ENCODE measurements around the gene LAMC3. TPM values are rescaled to one million over a fixed set of nuclear protein-coding genes. Genes with fewer than 3 reads are reported as not detected.

LAMC3 gene
- polyA plus RNA-seq, 1 donor = 1.9 TPM

- no peak for DNase-seq (ENCODE audit: low read depth)
Observed at GRCh38 chr9:131045300-131046092, 36.5 kb downstream of the LAMC3 start.

DNA sequence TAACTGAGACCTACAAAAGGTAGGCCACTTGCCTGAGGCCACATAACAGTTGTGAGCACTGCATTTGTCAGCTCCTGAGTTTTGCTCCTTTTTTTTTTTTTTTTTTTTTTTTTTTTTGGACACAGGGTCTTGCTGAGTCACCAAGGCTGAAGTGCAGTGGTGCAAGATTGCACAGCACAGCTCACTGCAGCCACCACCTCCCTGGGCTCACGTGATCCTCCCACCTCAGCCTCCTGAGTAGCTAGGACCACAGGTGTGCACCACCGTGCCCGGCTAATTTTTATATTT is 37.1 kb downstream of the LAMC3 start:
- DNase-seq (ENCODE audit: low read depth) = no peak

DNA sequence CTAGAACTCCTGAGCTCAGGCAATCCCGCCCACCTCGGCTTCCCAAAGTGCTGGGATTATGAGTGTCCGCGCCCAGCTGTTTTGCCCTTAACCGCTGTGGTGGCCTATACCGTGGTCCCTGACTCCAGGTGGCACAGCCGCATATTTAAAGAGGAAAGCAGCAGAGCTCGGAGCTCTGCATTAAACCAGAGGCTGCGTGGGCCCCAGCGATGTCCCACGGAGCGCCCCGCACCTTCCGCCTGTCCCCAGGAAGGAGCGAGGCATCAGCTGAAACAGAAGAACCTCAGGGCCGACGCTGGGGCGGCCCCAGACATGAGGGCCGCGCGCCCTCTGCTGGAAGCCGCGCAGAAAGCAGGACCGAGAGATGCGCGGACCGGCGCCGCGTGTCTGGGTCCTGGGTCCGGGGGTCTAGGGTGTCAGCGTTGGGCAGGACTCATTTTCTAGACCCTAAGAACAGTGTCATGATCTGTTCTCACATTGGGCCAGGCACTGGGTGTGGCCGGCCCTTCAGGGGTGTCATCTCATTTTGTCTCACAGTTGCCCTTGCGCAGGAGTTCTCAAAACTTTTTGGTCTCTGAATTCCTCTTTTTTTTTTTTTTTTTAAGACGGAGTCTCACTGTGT is 37.7 kb downstream of the LAMC3 start:
- no peak for DNase-seq (ENCODE audit: low read depth)

DNA sequence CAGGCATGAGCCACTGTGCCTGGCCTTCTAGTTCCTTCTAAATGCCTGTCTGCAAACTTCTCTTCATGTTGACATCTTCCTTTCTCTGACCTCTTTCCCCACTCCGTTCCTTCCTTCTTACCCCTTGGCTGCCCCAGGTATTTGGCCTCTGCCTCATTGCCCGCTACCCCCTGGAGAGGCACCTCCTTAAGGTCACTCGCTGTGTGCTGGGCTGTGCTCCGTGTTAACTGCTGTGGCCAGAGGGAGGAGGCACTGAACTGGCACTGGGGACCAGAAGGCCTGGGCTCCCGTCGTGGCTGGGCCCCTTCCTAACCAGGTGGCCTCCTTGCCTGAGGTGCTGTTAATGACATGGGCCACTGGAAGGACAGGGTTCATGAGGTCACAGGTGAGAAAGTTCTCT is 39.4 kb downstream of the LAMC3 start:
- no peak for DNase-seq (ENCODE audit: low read depth)

GRCh38 chr9:131048820-131049219 is 39.8 kb downstream of the LAMC3 start:
- DNase-seq (ENCODE audit: low read depth) = no peak

- DNase-seq (ENCODE audit: low read depth) = no peak
Observed at GRCh38 chr9:131049829-131050715, 41.1 kb downstream of the LAMC3 start.

GRCh38 chr9:131050831-131051230 is 41.9 kb downstream of the LAMC3 start:
- DNase-seq (ENCODE audit: low read depth) = no peak

DNA sequence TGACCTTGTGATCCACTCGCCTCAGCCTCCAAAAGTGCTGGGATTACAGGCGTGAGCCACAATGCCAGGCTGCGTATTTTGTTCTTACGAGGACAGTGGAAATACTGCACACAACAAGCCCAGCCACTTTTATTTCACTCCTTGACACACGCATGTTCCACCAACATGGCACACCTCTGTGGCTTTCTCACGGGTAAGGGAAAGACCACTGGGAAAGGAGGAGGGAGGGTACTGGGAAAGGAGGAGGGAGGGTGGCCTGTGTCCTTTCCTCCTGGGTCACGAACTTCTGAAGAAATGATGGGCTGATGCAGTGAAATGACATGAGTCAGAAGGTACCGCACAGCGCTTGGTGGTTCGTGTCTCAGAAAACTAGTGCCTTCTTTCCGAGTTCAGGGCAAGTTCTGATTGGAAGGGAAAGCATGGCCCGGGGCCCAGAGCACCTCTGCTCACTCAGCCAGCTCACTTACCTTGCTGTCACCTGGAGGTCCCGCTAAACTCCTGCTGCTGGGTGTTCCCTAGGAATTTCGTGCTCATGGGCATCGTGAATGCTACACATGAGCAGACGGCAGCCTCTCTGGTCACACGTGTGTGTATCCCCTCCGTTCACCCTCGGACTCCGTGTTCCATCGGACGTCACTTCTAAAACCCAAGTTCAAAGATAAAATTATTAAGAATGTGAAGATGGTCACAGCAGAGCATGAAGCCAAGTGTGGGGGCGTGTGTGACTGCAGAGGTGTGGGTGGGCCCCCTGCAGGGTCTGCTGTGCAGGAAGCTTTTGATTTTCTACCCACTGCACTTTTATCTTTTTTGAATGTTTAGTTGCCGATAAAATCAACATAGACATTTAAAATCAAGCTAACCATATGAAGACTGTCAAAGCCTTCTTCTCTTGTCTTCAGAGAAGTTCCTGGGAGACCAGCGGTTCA is 42.9 kb downstream of the LAMC3 start:
- no peak for DNase-seq (ENCODE audit: low read depth)

GRCh38 chr9:131053896-131054295 is 44.9 kb downstream of the LAMC3 start:
- DNase-seq (ENCODE audit: low read depth) = no peak

DNA sequence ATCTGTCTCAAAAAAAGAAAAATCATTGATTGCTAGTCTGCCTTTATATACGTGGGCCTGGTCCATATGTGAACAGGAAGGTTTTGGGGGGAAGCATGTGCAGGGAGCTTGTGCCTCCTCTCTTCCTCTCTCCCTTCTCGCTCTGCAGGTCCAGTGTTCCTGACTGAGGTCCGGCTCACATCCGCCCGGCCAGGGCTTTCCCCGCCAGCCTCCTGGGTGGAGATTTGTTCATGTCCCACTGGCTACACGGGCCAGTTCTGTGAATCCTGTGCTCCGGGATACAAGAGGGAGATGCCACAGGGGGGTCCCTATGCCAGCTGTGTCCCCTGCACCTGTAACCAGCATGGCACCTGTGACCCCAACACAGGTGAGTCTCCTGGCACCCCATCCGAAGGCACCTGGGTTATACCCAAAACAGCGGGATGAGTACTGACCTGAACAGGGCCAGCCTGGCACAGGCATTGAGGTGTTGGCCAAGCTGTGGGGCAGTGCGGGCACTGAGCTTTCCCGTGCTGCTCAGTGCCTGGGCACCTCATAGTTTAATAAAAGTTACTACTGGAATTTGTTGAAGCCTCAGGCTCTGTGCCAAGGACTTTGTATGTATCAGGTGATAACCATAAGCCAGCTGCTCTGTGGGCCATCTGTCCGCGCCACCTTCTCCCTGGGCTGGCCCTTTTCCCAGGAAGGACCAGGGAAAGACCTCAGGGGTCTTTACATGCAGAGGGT is 48.0 kb downstream of the LAMC3 start:
- no peak for DNase-seq (ENCODE audit: low read depth)

DNA sequence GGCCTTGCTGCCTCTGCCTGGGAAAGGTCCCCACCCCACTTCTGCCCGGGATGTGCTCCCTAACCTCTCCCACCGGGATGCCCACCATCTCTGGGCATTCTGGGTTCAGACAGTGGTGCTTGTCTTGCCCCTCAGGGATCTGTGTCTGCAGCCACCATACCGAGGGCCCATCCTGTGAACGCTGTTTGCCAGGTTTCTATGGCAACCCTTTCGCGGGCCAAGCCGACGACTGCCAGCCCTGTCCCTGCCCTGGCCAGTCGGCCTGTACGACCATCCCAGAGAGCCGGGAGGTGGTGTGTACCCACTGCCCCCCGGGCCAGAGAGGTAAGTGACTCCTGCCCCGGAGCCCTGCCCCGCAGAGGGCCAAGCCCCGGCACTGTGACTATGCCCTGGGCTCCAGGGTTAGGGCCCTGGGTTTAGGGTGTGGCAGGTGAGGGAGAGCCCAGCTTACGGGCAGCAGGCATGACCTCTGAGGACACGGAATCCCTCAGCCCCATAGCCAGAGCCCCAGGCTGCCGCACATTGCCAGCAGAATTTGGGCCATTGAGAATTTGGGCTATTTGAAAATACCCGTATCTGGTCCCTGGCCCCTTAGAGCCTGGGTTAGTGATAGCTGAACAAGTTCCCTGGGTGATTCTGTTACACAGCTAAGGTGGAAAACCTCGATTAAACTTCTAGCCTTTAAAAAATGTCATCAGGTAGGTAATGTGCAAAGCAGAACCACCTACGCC is 52.1 kb downstream of the LAMC3 start:
- DNase-seq (ENCODE audit: low read depth) = no peak

GRCh38 chr9:131062969-131063368 is 54.0 kb downstream of the LAMC3 start:
- no peak for DNase-seq (ENCODE audit: low read depth)

DNA sequence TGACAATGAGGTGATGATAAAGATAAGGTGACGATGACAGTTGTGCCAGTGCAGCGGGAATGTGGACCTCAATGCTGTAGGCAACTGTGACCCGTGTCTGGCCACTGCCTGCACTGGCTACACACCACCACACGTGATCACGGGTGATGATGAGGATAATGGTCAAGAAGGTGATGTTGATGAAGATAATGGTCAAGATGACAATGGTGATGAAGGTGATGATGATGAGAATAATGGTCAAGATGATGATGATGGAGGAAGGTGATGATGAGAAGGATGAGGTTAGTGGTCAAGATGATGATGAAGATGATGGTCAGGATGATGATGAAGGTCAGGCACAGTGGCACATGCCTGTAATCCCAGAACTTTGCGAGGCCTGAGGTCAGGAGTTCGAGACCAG is 56.6 kb downstream of the LAMC3 start:
- DNase-seq (ENCODE audit: low read depth) = no peak

- no peak for DNase-seq (ENCODE audit: low read depth)
Observed at GRCh38 chr9:131067625-131068024, 58.7 kb downstream of the LAMC3 start.

- DNase-seq (ENCODE audit: low read depth) = no peak
Observed at GRCh38 chr9:131068076-131068816, 59.3 kb downstream of the LAMC3 start.

GRCh38 chr9:131069699-131070098 is 60.7 kb downstream of the LAMC3 start:
- DNase-seq (ENCODE audit: low read depth) = no peak

DNA sequence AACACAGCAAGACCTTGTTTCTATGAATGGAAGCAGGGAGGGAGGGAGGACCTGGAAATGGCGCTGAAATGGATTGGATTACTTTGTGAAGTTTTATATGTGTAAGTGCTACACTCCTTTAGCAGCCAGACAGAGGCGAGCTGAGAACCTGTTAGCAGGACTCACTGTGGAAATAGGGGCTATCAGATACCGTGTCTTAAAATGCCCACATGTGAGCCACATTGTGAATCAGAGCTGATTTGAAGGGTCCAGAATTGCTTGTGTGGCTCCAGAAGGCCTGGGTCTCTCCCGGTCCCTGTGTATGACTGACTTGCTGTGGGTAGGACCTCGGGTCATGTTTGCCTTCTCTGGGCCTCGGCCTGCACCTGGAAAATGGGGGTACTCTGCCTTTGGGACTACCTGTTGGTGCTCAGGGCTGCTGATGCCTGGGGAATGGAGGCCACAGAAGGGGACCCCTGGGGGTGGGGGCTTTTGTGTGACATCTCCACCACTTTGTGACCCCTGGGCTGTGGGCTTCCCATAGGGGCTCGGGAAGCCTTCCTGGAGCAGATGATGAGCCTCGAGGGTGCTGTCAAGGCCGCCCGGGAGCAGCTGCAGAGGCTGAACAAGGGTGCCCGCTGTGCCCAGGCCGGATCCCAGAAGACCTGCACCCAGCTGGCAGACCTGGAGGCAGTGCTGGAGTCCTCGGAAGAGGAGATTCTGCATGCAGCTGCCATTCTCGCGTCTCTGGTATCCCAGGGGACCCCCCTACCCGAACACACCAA is 63.3 kb downstream of the LAMC3 start:
- DNase-seq (ENCODE audit: low read depth) = no peak

- no peak for DNase-seq (ENCODE audit: low read depth)
Observed at GRCh38 chr9:131072871-131073237, 63.9 kb downstream of the LAMC3 start.
